ENCODE results near the gene TMEM72. TPM values are rescaled to one million over a fixed set of nuclear protein-coding genes. Genes with fewer than 3 reads are reported as not detected.

Gene TMEM72
- total RNA-seq, 1 experiment from 2014 or later, result not detected

Other genes starting within 250 kb of the TMEM72 start
- 7.7 and 8.7 TPM in 2 replicates for gene RASSF4, start 48.5 kb downstream of the TMEM72 start, total RNA-seq (2014; rRNA removed)
- gene DEPP1, start 67.5 kb downstream of the TMEM72 start, total RNA-seq (2014; rRNA removed), result 8.0 and 9.0 TPM in 2 replicates
- gene ZNF22, start 89.6 kb downstream of the TMEM72 start, total RNA-seq (2014; rRNA removed), result 17.6 and 24.8 TPM in 2 replicates

Measured in PC-3 (cell line).